Transverse colon (tissue), 3 donors: ENCODE results near the gene SAMHD1.

Source experiments
- POLR2A ChIP-seq: fragments of 450-650 bp; IDR thresholded peaks from one replicate; pipeline ENCODE4 v1.6.1; 2016; ENCODE audit warnings: antibody characterized with exemption, mild to moderate bottlenecking, moderate library complexity
- TF ChIP-seq, protein P1 (sequence below), 5 experiments: fragments of 200-600 bp in 3 of 5; fragments of 450-650 bp in 2 of 5; sonication (generic) in 3 of 5; IDR thresholded peaks; 1 replicate in 2 of 5; 2 replicates in 3 of 5; pipeline ENCODE4 v1.5.1; 2016 to 2017; ENCODE audit warnings: antibody characterized with exemption in 5 of 5, inconsistent platforms in 3 of 5, mild to moderate bottlenecking in 2 of 5, moderate library complexity in 1 of 5

- TF ChIP-seq, protein P1, sequence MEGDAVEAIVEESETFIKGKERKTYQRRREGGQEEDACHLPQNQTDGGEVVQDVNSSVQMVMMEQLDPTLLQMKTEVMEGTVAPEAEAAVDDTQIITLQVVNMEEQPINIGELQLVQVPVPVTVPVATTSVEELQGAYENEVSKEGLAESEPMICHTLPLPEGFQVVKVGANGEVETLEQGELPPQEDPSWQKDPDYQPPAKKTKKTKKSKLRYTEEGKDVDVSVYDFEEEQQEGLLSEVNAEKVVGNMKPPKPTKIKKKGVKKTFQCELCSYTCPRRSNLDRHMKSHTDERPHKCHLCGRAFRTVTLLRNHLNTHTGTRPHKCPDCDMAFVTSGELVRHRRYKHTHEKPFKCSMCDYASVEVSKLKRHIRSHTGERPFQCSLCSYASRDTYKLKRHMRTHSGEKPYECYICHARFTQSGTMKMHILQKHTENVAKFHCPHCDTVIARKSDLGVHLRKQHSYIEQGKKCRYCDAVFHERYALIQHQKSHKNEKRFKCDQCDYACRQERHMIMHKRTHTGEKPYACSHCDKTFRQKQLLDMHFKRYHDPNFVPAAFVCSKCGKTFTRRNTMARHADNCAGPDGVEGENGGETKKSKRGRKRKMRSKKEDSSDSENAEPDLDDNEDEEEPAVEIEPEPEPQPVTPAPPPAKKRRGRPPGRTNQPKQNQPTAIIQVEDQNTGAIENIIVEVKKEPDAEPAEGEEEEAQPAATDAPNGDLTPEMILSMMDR (IDR thresholded peaks at IDR 0.05): no peak
- no peak for TF ChIP-seq POLR2A
These were observed 32.7 kb upstream of the SAMHD1 start for GRCh38 chr20:36984257-36984638.
